IMR-90 (cell line): ENCODE data around the gene VAV3. TPM values are rescaled to one million over a fixed set of nuclear protein-coding genes. Genes with fewer than 3 reads are reported as not detected.

Source experiments
- ATAC-seq: fragments of 200-7000 bp; cut with Tn5 transposase; 2 replicates; pipeline ENCODE4 v1.9.1; 2020; ENCODE audit warnings: low read depth, mild to moderate bottlenecking, moderate library complexity
- BruUV-seq: library from RNA; stranded (reverse); fragments of 400-500 nt; replicated peaks from 2 replicates; lab custom pipeline; 2021; lab: Mats Ljungman, UMichigan
- CTCF ChIA-PET: fragments of 300-600 bp; formaldehyde crosslinking; extraction: SDS; loops from one replicate; lab custom pipeline; 2021; ENCODE audit warnings: antibody characterized with exemption; lab: Yijun Ruan, JAX
- POLR2A ChIA-PET: fragments of 300-600 bp; sonication (Branson Sonifier 250); formaldehyde crosslinking; loops from one replicate; lab custom pipeline; 2022; ENCODE audit warnings: antibody characterized with exemption; ENCODE audit not compliant: unreplicated experiment; lab: Charles Lee
- DNase-seq: peaks from one replicate; pipeline ENCODE4 v3.0.0; 2013
- H2AFZ ChIP-seq: replicated peaks from 2 replicates; pipeline ENCODE3; 2013; ENCODE audit warnings: low read length, mild to moderate bottlenecking; ENCODE audit not compliant: poor library complexity
- H2AK5ac ChIP-seq: 2 replicates; pipeline ENCODE4 v1.6.1; 2013; ENCODE audit warnings: low read depth, low read length, inconsistent platforms
- H2AK9ac ChIP-seq: replicated peaks from 2 replicates; pipeline ENCODE3; 2013; ENCODE audit warnings: mild to moderate bottlenecking, low read depth, low read length, moderate library complexity; ENCODE audit not compliant: poor library complexity
- H2BK120ac ChIP-seq: 2 replicates; pipeline ENCODE4 v1.6.1; 2013; ENCODE audit warnings: low read depth, low read length, inconsistent platforms
- H2BK15ac ChIP-seq: 3 replicates; pipeline ENCODE4 v1.6.1; 2013; ENCODE audit warnings: low read depth, low read length, inconsistent platforms
- H2BK20ac ChIP-seq: 2 replicates; pipeline ENCODE4 v1.6.1; 2013; ENCODE audit warnings: low read depth, mild to moderate bottlenecking, inconsistent platforms, low read length, moderate library complexity
- H2BK5ac ChIP-seq: 2 replicates; pipeline ENCODE4 v1.6.1; 2013; ENCODE audit warnings: mild to moderate bottlenecking, low read depth, low read length, inconsistent platforms; ENCODE audit not compliant: poor library complexity, severe bottlenecking
- H3K14ac ChIP-seq: replicated peaks from 2 replicates; pipeline ENCODE4 v1.6.1; 2013; ENCODE audit warnings: low read depth, low read length, inconsistent platforms
- H3K18ac ChIP-seq: 2 replicates; pipeline ENCODE4 v1.6.1; 2013; ENCODE audit warnings: low read depth, low read length, control low read depth
- H3K23ac ChIP-seq: 2 replicates; pipeline ENCODE4 v1.6.1; 2013; ENCODE audit warnings: low read depth, low read length, inconsistent platforms
- H3K27ac ChIP-seq: 2 replicates; pipeline ENCODE4 v1.5.1; 2013; ENCODE audit warnings: mild to moderate bottlenecking, control low read depth, low read length; ENCODE audit not compliant: insufficient read depth
- H3K27me3 ChIP-seq: 2 replicates; pipeline ENCODE4 v1.6.1; 2013; ENCODE audit warnings: low read length; ENCODE audit not compliant: control insufficient read depth, insufficient read depth
- H3K36me3 ChIP-seq: 2 replicates; pipeline ENCODE4 v1.6.1; 2013; ENCODE audit warnings: low read length, mixed read lengths; ENCODE audit not compliant: control insufficient read depth, insufficient read depth
- H3K4ac ChIP-seq: 2 replicates; pipeline ENCODE4 v1.6.1; 2013; ENCODE audit warnings: low read depth, low read length, inconsistent platforms
- H3K4me1 ChIP-seq: 2 replicates; pipeline ENCODE4 v1.6.1; 2013; ENCODE audit warnings: low read length, mixed read lengths; ENCODE audit not compliant: control insufficient read depth, insufficient read depth
- H3K4me2 ChIP-seq: 2 replicates; pipeline ENCODE4 v1.6.1; 2013; ENCODE audit warnings: low read depth, mild to moderate bottlenecking, control low read depth, low read length, moderate library complexity
- H3K4me3 ChIP-seq: 2 replicates; pipeline ENCODE4 v1.5.1; 2013; ENCODE audit warnings: low read depth, mild to moderate bottlenecking, control low read depth, low read length, moderate library complexity; ENCODE audit not compliant: insufficient read depth
- H3K56ac ChIP-seq: 2 replicates; pipeline ENCODE4 v1.6.1; 2013; ENCODE audit warnings: low read length, inconsistent platforms; ENCODE audit not compliant: insufficient read depth; ENCODE audit errors: extremely low read depth
- H3K79me1 ChIP-seq, 2 experiments: 2 replicates each; pipeline ENCODE4 v1.6.1; 2013; ENCODE audit warnings: low read length in 2 of 2, inconsistent platforms in 1 of 2, low read depth in 1 of 2
- H3K9ac ChIP-seq: 2 replicates; pipeline ENCODE4 v1.6.1; 2013; ENCODE audit warnings: low read depth, low read length, control low read depth
- H3K9me1 ChIP-seq: 2 replicates; pipeline ENCODE4 v1.6.1; 2013; ENCODE audit warnings: low read length, inconsistent platforms; ENCODE audit not compliant: insufficient read depth
- H3K9me3 ChIP-seq: 2 replicates; pipeline ENCODE4 v1.6.1; 2013; ENCODE audit warnings: low read length; ENCODE audit not compliant: control insufficient read depth, insufficient read depth
- H4K20me1 ChIP-seq: 2 replicates; pipeline ENCODE4 v1.6.1; 2013; ENCODE audit warnings: low read length, inconsistent platforms; ENCODE audit not compliant: insufficient read depth
- H4K5ac ChIP-seq: 2 replicates; pipeline ENCODE4 v1.6.1; 2013; ENCODE audit warnings: mild to moderate bottlenecking, low read depth, low read length, control low read depth
- H4K8ac ChIP-seq, 2 experiments: 2 replicates each; pipeline ENCODE4 v1.6.1; 2013; ENCODE audit warnings: low read depth in 2 of 2, low read length in 2 of 2, control low read depth in 1 of 2, inconsistent platforms in 1 of 2
- H4K91ac ChIP-seq: 2 replicates; pipeline ENCODE4 v1.6.1; 2013; ENCODE audit warnings: low read depth, low read length, inconsistent platforms; ENCODE audit not compliant: insufficient read depth
- CHD1 ChIP-seq: IDR thresholded peaks from 2 replicates; pipeline ENCODE4 v1.6.1; 2012; ENCODE audit warnings: low read depth, low read length, improper control_type of control experiment
- MAFK ChIP-seq: IDR thresholded peaks from 2 replicates; pipeline ENCODE4 v1.6.1; 2012; ENCODE audit warnings: low read depth, low read length, improper control_type of control experiment
- WGBS, 2 experiments: methylation state at CpG; one replicate each; pipeline versions ENCODE4 v1.1.5 to v1.1.7; 2013; ENCODE audit warnings: missing lambda C conversion rate in 2 of 2; ENCODE audit not compliant: insufficient read length in 1 of 2; ENCODE audit errors: extremely low coverage in 2 of 2; 5-methylcytosine and 5-hydroxymethylcytosine counted together
- dilution Hi-C: fragments of 300-500 bp; cut with HindIII; formaldehyde crosslinking; loops from one replicate; pipeline ENCODE4 v1.14.3; 2018; ENCODE audit warnings: low sequenced_read_pairs; ENCODE audit not compliant: unreplicated experiment
- in situ Hi-C: fragments of 300-500 bp; cut with MboI; formaldehyde crosslinking; loops from 3 replicates; pipeline ENCODE4 v1.14.3; 2019; ENCODE audit warnings: low sequenced_read_pairs, inconsistent platforms, mixed read lengths
- intact Hi-C: fragments of 100-400 bp; cut with micrococcal nuclease; formaldehyde crosslinking; loops from 2 replicates; pipeline ENCODE4 v1.10.0; 2022
- polyA plus RNA-seq, 3 experiments: library from polyadenylated mRNA; depleted of rRNA; stranded (reverse); fragments of >200 nt; gene quantifications; 2 replicates each; pipeline ENCODE4 v1.2.3, GENCODE V29; 2012; ENCODE audit warnings: low replicate concordance in 1 of 3
- total RNA-seq: library from RNA; depleted of rRNA; stranded (reverse); fragments of >200 nt; gene quantifications from 2 replicates; pipeline ENCODE4 v1.2.3, GENCODE V29; 2012

The VAV3 gene
- total and polyA plus RNA-seq, 2 of the 4 experiments (the other 2 are of a cell fraction), result 0.12 to 0.18 TPM

DNA sequence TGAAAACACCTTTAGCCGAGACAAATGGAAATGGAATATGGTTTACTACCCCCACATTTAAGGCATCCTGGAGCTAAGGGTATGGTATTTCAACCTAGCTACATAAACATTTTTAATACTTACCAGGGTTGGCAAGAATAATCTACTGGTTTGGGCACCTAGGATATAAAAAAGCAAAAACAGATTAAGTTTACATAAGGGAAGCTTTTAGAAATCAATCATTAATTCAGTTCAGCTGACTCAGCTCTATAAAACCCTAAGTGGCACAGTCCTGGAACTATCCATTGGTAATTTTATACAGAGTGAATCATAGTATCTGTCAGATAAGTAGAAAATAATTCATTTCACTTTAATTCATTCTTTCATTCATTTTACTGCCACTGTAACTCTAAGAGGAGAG, 355.2 kb downstream of the VAV3 start:
- H4K5ac ChIP-seq, result no peak overlapping the region
- H2BK5ac ChIP-seq, result no peak overlapping the region
- H2BK20ac ChIP-seq, result no peak overlapping the region
- no peak overlapping the region for H4K91ac ChIP-seq
- no peaks in the 10 kb centered on the region for H3K9me1 ChIP-seq
- H3K56ac ChIP-seq, result no peak overlapping the region
- ChIA-PET POLR2A (no interaction called here), CTCF (no interaction called here)
- H3K36me3 ChIP-seq, result no peaks in the 10 kb centered on the region
- no peak overlapping the region for H3K18ac ChIP-seq
- no peaks in the 10 kb centered on the region for H3K27me3 ChIP-seq
- H3K4me3 ChIP-seq, result no peak overlapping the region
- H4K20me1 ChIP-seq, result no peaks in the 10 kb centered on the region
- no peak overlapping the region for H4K8ac ChIP-seq
- no peak overlapping the region for H2AK5ac ChIP-seq
- in situ Hi-C loops, result no loop called here
- BruUV-seq, result no TSS peak
- no peak for ATAC-seq
- H2AK9ac ChIP-seq, result no peak overlapping the region
- no peak overlapping the region for H3K4me2 ChIP-seq
- no peaks in the 10 kb centered on the region for H3K4me1 ChIP-seq
- dilution Hi-C loops, result no loop called here
- no peak for DNase-seq
- intact Hi-C loops, result no loop called here
- TF ChIP-seq CHD1, result no peak
- TF ChIP-seq MAFK, result peak; percentile 67
- H3K4ac ChIP-seq, result no peak overlapping the region
- H2AFZ ChIP-seq, result no peak overlapping the region
- H2BK120ac ChIP-seq, result no peak overlapping the region
- no CpG with 5 or more reads among the region's 1 CpG for WGBS, 2 experiments
- no peak overlapping the region for H2BK15ac ChIP-seq
- no peak overlapping the region for H3K23ac ChIP-seq
- no peak overlapping the region for H3K14ac ChIP-seq
- H3K79me1 ChIP-seq, result no peaks in the 10 kb centered on the region
- H3K27ac ChIP-seq, result no peak overlapping the region
- no peak overlapping the region for H3K9ac ChIP-seq
- no peaks in the 10 kb centered on the region for H3K9me3 ChIP-seq
